CD1c-positive myeloid dendritic cell (primary cell): Measurements from ENCODE around the gene PLEKHA6.
"Not testable (repeated sequence)": the region's sequence is repeated elsewhere in the genome, so short reads cannot be mapped to it uniquely, and the experiment has no call there.

Source experiments
- DNase-seq: peaks from one replicate; pipeline ENCODE4 v3.0.0-alpha.2; 2016; ENCODE audit errors: extremely low spot score

Gene PLEKHA6

GRCh38 chr1:204242920-204243319, 116.8 kb downstream of the PLEKHA6 start:
- DNase-seq, result no peak

GRCh38 chr1:204241914-204242313, 117.8 kb downstream of the PLEKHA6 start:
- DNase-seq, result no peak

GRCh38 chr1:204241050-204241449, 118.7 kb downstream of the PLEKHA6 start:
- peak; percentile 2 for DNase-seq

DNA sequence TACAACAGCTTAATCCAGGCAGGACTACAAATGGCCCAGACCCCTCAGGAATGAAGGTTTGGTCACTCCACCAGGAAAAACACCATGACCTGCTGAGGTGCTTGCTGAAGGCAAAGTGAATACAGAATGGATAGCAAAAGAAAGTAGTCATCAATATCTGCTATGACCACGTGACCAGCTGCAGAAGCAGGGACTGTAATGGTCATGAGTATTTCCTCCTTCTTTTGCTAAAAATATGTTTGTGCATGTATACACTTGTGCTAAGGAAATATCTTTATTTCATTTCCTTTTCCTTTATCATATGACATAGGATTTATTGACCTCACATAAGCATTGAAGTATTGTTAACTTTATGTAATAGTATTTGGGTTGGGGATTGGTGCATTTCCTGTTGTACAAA, 119.5 kb downstream of the PLEKHA6 start:
- no peak for DNase-seq

GRCh38 chr1:204239401-204239800, 120.3 kb downstream of the PLEKHA6 start:
- DNase-seq, result not testable (repeated sequence)

DNA sequence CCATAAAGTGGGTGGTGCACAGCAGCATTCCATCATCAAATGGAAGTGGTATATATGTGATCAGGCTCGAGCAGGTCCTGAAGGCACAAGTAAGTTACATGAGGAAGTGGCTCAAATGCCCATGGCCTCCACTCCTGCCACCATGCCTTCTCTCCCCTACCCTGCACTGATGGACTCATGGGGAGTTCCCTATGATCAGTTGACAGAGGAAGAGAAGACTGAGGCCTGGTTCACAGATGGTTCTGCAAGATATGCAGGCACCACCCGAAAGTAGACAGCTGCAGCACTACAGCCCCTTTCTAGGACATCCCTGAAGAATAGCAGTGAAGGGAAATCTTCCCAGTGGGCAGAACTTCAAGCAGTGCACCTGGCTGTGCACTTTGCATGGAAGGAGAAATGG, 121.2 kb downstream of the PLEKHA6 start:
- DNase-seq, result not testable (repeated sequence)

DNA sequence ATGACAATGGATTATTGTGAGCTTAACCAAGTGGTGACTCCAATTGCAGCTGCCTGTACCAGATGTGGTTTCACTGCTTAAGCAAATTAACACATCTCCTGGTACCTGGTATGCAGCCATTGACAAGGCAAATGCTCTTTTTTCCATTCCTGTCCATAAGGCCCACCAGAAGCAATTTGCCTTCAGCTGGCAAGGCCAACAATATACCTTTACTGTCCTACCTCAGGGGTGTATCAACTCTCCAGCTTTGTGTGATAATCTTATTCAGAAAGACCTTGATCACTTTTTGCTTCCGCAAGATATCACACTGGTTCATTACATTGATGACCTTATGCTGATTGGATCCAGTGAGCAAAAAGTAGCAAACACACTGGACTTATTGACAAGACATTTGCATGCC, 122.2 kb downstream of the PLEKHA6 start:
- DNase-seq, result not testable (repeated sequence)

GRCh38 chr1:204232526-204232925, 127.2 kb downstream of the PLEKHA6 start:
- DNase-seq, result no peak

- no peak for DNase-seq
These were observed 129.5 kb downstream of the PLEKHA6 start for GRCh38 chr1:204230211-204230610.

DNA sequence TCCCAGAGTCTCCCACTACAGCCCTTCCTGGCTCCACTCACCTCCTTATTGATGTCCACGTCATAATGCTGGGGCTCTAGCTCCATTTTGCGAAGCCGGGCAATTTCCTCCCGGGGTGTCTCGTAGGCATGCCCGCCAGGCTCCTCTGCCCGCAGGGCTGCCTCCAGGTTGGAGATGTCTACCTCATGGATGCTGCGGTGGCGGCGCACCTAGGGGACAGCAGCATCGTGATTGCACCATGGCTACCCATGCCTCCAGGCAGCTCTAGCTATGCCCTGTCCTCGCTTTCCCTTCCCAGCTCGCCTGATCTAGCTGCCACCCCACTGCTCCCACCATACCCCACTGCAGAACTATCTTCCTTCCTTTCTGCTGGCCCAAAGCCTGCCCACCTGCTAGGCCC, 130.8 kb downstream of the PLEKHA6 start:
- DNase-seq, result no peak

DNA sequence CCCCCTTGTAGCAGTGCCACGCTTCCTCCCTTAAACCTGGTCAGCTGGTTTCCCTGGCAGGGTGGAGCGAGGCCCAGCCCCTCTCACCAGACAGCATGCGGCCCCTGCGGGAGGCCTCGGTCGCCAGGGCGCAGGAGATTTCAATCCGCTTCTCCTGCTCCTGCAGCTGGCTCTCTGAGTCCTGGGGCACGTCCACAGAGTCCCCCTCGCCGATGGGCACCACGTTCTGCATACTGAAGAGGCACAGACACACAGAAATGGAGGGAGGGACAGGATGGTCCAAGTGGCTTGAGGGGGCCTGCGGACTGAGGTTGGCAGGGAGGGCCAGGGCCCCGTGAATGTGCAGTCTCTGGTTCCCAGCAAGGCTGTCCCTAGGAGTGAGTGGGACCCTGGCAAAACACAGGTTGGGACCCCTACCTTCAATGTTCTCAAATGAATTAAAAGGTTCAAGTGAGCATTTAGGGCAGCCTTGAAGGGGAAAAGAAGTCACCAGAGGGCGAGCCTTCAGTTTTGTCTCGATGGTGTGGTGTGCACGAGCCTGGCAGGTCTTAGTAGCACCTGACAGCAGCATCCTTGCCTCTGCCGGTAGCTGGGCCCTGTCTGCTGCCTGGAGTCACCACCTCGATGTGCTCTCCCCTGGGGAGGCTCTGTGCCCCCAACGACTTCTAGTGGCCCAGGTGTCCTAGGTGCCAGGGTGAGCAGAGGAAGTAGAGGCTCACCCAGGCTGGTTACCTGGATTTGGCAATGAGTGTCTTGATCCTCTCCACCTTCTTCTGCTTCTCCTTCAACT, 131.5 kb downstream of the PLEKHA6 start:
- DNase-seq, result no peak

DNA sequence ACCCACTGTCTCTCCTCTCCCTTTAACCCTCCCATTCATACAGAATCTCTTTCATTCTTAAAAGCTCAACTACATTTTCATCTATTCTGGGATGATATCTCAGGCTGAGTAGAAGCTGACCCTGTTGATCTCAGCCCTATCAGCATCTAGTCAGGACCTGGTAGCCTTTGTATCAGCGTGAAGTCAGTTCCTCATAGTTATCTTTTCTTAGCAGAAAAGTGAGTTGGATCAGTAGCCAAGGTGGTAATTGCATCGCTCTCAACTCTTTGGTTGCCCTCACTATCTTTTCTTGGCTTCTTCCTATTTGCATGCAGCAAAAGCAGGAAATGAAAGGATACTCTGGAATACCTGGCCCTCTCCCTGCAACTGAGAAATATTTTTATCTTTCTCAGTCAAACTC, 132.4 kb downstream of the PLEKHA6 start:
- DNase-seq, result no peak

DNA sequence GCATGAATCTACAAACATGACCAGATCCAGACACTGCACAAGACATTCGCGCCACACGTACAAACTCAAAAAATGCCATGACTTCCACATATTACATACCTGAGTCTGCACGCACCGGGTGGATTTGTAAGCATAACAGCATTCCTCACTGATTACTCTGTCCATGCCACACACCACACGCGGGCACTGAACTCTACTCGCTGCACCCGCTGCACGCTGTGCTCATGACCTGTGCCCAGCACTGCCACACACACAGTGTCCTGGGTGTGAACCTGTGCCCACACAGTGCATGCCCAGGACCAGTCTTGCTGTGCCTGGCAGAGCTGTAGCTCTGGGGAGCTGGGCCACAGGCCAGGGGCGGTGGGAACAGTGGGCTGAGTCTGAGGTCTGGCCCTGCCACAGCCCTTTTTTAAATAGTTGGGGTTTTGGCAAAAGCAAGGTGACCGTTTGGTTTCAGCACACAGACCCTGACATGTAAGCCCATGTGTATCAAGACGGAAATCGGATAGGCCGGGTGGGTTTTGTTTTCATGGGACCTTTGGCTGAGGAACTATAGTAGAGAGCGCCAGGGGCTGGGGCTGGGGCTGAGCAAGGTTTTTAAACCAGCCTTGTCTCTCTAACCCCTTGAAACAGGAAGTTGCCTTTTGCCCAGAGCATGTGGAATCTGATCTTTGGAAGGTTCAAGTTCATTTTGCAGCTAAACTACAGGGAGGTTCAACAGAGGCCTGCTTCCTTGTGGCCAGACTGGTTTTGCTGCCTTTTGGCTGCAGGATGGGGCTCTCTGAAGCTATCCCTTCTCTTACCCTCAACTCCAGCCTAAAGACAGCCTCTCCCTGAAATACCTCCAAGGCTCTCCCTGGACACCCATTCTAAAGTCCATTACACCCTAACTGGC, 133.6 kb downstream of the PLEKHA6 start:
- no peak for DNase-seq

DNA sequence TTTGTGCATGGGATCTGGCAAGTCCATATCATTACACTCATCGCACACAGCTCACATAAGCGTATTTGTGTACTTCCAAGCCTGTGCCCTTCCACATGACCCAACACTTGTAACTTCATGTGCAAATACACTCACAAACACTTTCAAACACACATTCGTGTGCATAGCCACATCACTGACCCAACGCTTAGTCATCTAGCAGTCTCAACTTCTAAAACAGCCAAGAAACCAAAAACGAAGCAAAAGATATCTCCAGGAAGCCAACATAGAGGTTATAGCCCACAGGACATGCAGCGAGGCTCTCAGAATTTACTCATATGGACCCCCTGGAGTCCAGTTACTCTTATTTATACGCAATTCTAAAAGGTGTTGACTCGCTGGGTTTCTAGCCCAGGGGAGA, 135.1 kb downstream of the PLEKHA6 start:
- DNase-seq, result no peak

DNA sequence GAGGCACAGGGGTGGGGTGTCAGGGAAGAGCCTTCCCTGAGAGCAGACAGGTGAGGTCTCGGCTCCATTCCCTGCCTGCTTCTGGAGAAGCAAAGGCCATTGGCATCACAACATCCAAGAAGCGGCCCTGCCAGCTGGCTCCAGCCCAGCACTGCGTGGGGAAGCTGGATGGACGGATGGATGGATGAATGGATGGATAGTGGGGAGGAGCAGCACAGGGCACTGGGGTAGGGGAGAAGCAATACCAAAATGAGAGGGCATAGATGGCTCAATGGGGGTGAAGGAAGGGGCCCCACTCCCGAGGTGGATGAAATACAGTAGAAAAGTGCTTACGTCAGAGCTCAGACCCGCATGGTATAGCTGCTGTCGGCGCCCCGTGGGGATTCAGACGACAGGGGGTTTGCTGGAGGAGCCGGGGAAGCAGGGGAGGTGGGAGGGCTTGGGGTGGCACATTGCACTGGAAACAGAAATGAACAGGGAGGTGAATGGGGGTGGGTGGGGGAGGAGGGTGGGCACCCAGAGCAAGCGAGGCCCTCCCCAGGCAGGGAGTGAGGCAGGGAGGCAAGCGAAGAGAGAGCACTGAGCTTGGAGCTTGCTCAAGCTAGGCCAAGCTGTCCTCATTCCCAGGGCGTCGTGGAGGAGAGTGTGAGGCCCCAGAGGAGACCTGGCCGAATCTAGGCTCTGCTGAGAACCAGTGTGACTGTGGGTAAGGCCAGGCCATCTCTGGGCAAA, 136.4 kb downstream of the PLEKHA6 start:
- no peak for DNase-seq

DNA sequence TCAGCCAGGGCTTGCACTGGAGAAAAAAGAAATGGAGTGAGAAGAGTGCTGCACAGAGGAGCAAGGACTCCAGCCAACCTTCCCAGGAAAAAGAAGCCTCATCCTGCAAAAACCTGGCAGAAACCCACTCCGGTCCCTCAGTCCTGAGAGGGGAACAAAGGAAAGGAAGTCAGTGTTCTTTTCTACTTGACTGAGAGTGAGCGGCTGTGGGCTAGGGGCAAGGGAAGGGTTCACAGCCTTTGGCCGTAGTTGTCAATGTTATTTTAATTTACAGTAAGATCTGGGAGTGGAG, 137.0 kb downstream of the PLEKHA6 start:
- no peak for DNase-seq

DNA sequence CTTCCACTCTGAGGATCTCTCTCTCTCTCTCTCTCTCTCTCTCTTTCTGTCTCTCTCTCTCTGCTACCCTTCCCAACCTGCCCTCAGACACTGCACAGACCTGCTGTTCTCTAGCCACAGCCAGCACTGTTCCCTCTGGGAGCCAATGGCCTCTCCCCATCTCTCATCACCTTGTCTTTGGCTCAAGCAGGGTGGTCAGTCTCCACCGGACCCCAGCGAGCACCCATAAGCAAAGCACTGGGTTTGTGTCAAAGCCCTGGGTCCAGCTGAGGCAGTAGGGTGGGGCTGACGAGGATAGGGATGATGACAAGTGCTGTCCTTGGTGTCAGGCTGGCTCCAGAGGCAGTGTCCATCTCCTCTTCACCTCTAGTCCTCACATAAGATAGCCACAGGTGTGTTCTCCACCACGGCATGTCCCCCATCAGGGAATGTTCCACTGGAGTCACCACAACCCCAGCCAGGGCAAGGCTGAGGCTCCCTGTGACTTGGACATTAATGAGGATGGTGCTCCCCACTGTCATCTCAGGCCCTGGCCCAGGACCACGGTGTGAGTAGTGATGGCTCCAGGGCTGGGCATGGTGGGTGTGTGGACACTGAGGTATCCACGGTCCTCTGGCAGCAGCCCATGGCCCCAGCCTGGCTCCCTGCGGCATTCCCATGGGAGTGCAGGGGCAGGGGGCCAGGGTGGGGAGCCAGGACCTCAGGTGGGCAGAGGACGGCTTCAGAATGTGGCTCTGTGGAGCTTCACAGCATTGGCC, 137.5 kb downstream of the PLEKHA6 start:
- no peak for DNase-seq

GRCh38 chr1:204221271-204221670, 138.5 kb downstream of the PLEKHA6 start:
- DNase-seq, result no peak

- DNase-seq, result no peak
These were observed 139.6 kb downstream of the PLEKHA6 start for GRCh38 chr1:204219971-204220616.

DNA sequence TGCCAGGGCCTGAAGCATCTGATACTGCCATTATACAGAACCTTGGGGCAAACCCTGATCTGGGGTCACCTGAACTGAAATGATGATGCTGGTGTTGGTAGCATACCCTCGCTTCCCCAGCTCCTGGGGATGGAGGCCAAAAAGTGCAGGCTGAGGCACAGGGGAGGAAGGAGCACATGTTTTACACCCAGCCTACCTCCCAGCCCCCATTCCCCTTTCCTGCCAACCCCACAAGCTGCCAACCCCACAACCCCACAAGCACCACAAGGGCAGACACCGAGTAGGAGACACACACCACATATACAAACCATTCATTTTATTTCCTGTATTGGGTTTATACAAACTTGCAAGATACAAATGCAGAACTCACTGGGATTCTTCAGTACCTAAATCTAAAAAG, 141.2 kb downstream of the PLEKHA6 start:
- DNase-seq, result no peak

DNA sequence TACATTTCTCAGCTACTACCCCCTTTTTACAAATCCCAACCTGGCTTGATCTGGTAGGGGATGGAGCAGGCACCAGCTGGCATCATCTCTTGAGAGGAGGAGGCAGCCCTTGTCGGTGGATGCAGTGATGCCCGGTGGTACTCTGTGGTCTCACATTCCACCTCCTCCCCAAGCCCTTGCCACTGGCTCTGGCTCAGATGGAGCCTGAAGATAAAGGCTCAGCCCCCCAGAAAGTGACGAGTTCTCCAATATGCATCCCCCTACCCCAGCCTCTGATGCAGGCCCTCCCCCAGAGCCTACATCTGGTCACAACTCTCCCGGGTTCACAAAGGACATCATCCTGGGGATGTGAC, 142.1 kb downstream of the PLEKHA6 start:
- no peak for DNase-seq
